Type B pancreatic cell (in vitro differentiated cells): Measurements from ENCODE around the gene TP53I13. TPM values are rescaled to one million over a fixed set of nuclear protein-coding genes. Genes with fewer than 3 reads are reported as not detected.

Experiments used
- DNase-seq: peaks from one replicate; pipeline ENCODE4 v3.0.0; 2021; ENCODE audit warnings: mixed read lengths; ENCODE audit not compliant: unreplicated experiment; ENCODE audit errors: extremely low spot score
- H3K27ac Mint-ChIP-seq: 2 replicates; pipeline ENCODE4 v1.8.0; 2021; ENCODE audit warnings: mild to moderate bottlenecking, mixed read lengths
- H3K27me3 Mint-ChIP-seq: 2 replicates; pipeline ENCODE4 v1.8.0; 2021; ENCODE audit warnings: mixed read lengths
- H3K36me3 Mint-ChIP-seq: 2 replicates; pipeline ENCODE4 v1.8.0; 2021; ENCODE audit warnings: mixed read lengths
- H3K4me1 Mint-ChIP-seq: one replicate; pipeline ENCODE4 v1.8.0; 2021; ENCODE audit warnings: mixed read lengths; ENCODE audit not compliant: unreplicated experiment
- H3K4me3 Mint-ChIP-seq: 2 replicates; pipeline ENCODE4 v1.8.0; 2021; ENCODE audit warnings: mild to moderate bottlenecking, mixed read lengths
- H3K9me3 Mint-ChIP-seq: 2 replicates; pipeline ENCODE4 v1.8.0; 2021; ENCODE audit warnings: mixed read lengths
- total RNA-seq: library from RNA; stranded (reverse); gene quantifications from 2 replicates; pipeline ENCODE4 v1.2.1, GENCODE V29; 2021; ENCODE audit warnings: low replicate concordance
- TF ChIP-seq, protein P1 (sequence below): fragments of 200-600 bp; sonication (generic); conservative IDR thresholded peaks from 2 replicates; pipeline ENCODE4 v1.5.0; 2021; ENCODE audit warnings: antibody characterized with exemption, mild to moderate bottlenecking

Gene TP53I13
- total RNA-seq, 1 donor from 2014 or later, result 50.3 TPM

DNA sequence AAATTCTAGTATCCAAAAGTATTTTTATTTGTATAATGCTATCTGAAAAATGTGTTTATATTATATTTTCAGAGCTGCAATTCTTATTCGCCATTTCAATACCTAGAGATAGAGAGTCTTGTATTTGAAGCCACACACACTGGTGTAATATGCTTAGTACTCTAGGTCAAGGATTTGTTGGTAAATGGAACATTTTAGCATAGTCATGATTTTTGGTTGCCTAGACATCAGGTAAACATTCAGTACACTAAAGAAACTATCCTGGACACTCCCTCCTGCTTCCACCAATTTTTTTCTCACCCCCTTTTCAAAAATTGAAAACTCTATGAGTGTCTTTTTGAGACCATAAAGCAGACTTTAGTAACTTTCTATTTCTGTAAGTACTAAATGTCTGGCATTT lies 22.4 kb upstream of the TP53I13 start:
- TF ChIP-seq, protein P1, sequence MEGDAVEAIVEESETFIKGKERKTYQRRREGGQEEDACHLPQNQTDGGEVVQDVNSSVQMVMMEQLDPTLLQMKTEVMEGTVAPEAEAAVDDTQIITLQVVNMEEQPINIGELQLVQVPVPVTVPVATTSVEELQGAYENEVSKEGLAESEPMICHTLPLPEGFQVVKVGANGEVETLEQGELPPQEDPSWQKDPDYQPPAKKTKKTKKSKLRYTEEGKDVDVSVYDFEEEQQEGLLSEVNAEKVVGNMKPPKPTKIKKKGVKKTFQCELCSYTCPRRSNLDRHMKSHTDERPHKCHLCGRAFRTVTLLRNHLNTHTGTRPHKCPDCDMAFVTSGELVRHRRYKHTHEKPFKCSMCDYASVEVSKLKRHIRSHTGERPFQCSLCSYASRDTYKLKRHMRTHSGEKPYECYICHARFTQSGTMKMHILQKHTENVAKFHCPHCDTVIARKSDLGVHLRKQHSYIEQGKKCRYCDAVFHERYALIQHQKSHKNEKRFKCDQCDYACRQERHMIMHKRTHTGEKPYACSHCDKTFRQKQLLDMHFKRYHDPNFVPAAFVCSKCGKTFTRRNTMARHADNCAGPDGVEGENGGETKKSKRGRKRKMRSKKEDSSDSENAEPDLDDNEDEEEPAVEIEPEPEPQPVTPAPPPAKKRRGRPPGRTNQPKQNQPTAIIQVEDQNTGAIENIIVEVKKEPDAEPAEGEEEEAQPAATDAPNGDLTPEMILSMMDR, result no peak
- H3K4me1 Mint-ChIP-seq, result peaks cover 4% of the 10 kb centered on the region
- no peak overlapping the region for H3K27ac Mint-ChIP-seq
- peaks cover 19% of the 10 kb centered on the region for H3K36me3 Mint-ChIP-seq
- DNase-seq, result no peak
- no peaks in the 10 kb centered on the region for H3K27me3 Mint-ChIP-seq
- no peak overlapping the region for H3K4me3 Mint-ChIP-seq
- H3K9me3 Mint-ChIP-seq, result no peaks in the 10 kb centered on the region

DNA sequence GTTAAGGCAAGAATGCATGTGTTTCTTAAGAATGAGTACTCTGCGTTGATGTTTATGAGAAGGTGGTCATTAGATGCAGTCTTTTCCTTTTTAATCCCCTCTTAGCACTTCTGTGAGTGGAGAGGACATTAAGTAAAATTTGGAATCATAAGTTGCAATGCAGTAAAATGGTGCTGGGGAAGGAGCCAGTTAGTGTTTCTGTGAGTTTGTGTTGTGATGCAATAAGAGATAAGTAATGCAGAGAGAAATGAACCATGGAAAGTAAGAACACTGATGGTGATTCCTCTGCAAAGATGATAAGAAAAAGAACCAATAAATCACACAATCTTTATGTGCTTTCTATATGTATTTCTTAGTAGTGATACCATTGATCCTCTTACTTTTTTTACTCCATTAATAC lies 21.7 kb upstream of the TP53I13 start:
- Mint-ChIP-seq H3K4me3 (no peak overlapping the region), H3K27me3 (no peaks in the 10 kb centered on the region), H3K4me1 (peaks cover 4% of the 10 kb centered on the region), H3K27ac (no peak overlapping the region), H3K9me3 (no peaks in the 10 kb centered on the region), H3K36me3 (peaks cover 19% of the 10 kb centered on the region)
- DNase-seq, result no peak
- TF ChIP-seq, protein P1, result no peak

DNA sequence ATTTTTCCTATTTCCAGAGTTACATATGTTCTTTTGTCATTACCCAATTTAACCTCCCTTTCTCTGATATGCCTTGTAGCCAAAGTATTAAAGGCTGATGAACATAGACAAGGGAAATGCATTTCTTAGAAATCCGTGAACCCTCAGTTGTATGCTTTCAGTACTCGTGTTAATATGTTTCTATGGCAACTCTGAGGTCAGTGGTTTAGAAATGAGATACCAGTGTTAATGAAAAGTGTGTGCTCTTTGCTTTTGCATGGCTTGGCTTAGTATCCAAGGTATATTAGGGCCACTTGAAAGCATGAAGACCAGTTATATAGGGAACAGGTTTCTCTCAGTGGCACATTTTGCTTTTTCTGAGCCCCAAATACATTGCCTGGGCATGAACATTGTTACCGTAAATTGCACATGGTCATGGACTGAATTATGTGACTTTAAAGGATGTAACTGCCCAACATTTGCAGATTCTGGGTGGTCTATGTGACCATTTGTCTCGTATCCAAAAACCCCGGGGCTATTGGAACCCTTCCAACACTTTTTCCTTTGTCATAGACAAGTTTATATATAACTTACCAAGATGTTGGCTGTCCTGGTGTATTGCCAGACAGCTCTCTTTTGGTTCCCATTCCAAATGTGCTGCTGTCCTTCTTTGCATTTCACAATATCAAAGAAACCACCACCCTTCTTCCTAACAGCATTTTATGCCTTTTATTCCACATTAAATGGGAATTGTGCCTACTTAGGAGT lies 19.2 kb upstream of the TP53I13 start:
- H3K4me3 Mint-ChIP-seq, result no peak overlapping the region
- no peaks in the 10 kb centered on the region for H3K9me3 Mint-ChIP-seq
- no peaks in the 10 kb centered on the region for H3K36me3 Mint-ChIP-seq
- H3K4me1 Mint-ChIP-seq, result peaks cover 4% of the 10 kb centered on the region
- no peak for DNase-seq
- no peaks in the 10 kb centered on the region for H3K27me3 Mint-ChIP-seq
- TF ChIP-seq, protein P1, result no peak
- H3K27ac Mint-ChIP-seq, result peak overlapping the region; percentile 25

DNA sequence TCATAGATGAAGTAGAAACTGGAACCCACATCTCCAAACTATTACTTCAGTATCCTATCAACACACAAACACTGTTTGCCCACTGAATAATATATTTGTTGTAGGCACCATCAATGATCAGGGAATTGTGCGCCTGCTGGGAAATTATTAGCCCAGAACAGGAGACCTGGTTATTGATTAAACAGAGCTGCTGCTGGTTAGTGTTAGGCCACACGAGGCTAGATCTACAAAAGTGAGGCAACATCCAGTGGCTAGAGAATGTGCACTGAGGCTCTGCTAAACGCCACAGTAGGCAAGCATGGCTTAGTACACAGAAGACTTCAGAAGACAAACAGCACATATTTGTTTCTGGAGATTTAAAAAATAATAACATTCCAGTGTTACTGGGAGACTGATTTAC lies 12.7 kb upstream of the TP53I13 start:
- Mint-ChIP-seq H3K27me3 (no peaks in the 10 kb centered on the region), H3K27ac (peak overlapping the region; percentile 21), H3K4me1 (peaks cover 13% of the 10 kb centered on the region), H3K9me3 (no peaks in the 10 kb centered on the region), H3K36me3 (no peaks in the 10 kb centered on the region), H3K4me3 (no peak overlapping the region)
- TF ChIP-seq, protein P1, result no peak
- DNase-seq, result no peak

DNA sequence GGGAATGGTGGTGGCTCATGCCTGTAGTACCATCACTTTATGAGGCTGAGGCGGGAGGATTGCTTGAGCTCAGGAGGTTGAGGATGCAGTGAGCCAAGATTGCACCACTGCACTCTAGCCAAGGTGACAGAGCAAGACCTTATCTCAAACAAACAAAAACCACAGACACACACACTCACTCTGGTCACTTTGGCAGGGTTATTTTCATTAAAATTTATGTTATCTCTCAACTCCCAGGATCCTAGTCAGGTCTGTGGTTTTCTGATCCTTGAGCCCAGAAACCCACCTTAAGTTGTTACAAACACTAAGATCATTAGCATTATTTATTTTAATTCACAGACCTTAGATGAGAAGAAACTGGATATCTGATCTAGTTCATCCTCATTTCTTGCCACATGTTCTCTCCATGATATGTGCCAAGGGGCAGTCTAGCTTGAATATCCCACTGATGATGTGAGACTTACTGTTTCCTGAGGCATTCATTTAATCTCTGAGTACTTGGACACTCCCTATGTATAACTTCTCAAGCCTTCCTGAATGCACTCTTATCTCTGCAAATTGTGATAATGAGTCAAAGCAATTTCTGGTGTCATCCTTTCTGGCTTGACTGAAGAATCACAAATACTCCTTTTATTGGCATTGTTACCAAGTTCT lies 11.3 kb upstream of the TP53I13 start:
- Mint-ChIP-seq H3K36me3 (no peaks in the 10 kb centered on the region), H3K9me3 (no peaks in the 10 kb centered on the region), H3K27me3 (no peaks in the 10 kb centered on the region), H3K4me1 (peaks cover 13% of the 10 kb centered on the region), H3K27ac (peak overlapping the region; percentile 17), H3K4me3 (no peak overlapping the region)
- DNase-seq, result no peak
- TF ChIP-seq, protein P1, result no peak
